A549 (cell line): ENCODE data around the gene TMEM244. TPM values are rescaled to one million over a fixed set of nuclear protein-coding genes. Genes with fewer than 3 reads are reported as not detected.

Experiments used
- ATAC-seq, 2 experiments: fragments of 200-7000 bp in 1 of 2; fragments of >200 bp in 1 of 2; cut with Nextera tagmentation in 1 of 2; cut with Tn5 transposase in 1 of 2; 3 replicates each; pipeline versions ENCODE4 v1.8.0 to v1.9.1; 2018 to 2020; ENCODE audit warnings: mild to moderate bottlenecking in 1 of 2, moderate library complexity in 1 of 2
- CTCF ChIA-PET: fragments of 300-600 bp; sonication (Branson Sonifier 250); formaldehyde crosslinking; extraction: SDS; loops from one replicate; lab custom pipeline; 2021; ENCODE audit warnings: antibody characterized with exemption, inconsistent platforms; lab: Yijun Ruan, JAX
- POLR2A ChIA-PET: fragments of 350-600 bp; formaldehyde crosslinking; extraction: SDS; loops from one replicate; lab custom pipeline; 2021; ENCODE audit warnings: antibody characterized with exemption, inconsistent platforms; lab: Yijun Ruan, JAX
- DNase-seq, 2 experiments: peaks; one replicate each; pipeline versions ENCODE4 v3.0.0 to v3.0.0-alpha.2; 2011 to 2016; ENCODE audit warnings: low read depth in 1 of 2, low spot score in 1 of 2
- FAIRE-seq: peaks from 2 replicates; lab custom pipeline; 2011; peaks lifted over from hg19 to GRCh38; lab: Jason Lieb, UNC
- H3K27ac ChIP-seq, 2 experiments: fragments of >200 bp; sonication (Bioruptor Twin); formaldehyde crosslinking; 3 replicates each; pipeline ENCODE4 v1.5.1; 2016 to 2017
- H3K4me1 ChIP-seq: fragments of >200 bp; sonication (Bioruptor Twin); formaldehyde crosslinking; 3 replicates; pipeline ENCODE4 v1.6.1; 2016
- H3K4me2 ChIP-seq: fragments of >200 bp; sonication (Bioruptor Twin); formaldehyde crosslinking; 3 replicates; pipeline ENCODE4 v1.6.1; 2016
- H3K4me3 ChIP-seq: fragments of >200 bp; sonication (Bioruptor Twin); formaldehyde crosslinking; 3 replicates; pipeline ENCODE4 v1.5.1; 2016
- H3K9me3 ChIP-seq: fragments of >200 bp; sonication (Bioruptor Twin); formaldehyde crosslinking; 3 replicates; pipeline ENCODE4 v1.6.1; 2016
- ATOH8 ChIP-seq: fragments of 250-450 bp; sonication (Bioruptor Pico); IDR thresholded peaks from 2 replicates; pipeline ENCODE4 v1.5.0; 2020; ENCODE audit warnings: low read depth, mild to moderate bottlenecking, moderate library complexity
- CBX2 ChIP-seq: fragments of 200-600 bp; sonication (generic); IDR thresholded peaks from 2 replicates; pipeline ENCODE4 v1.6.1; 2016; ENCODE audit warnings: low read depth, mild to moderate bottlenecking, borderline replicate concordance
- CHD4 ChIP-seq: fragments of 200-600 bp; sonication (generic); IDR thresholded peaks from 2 replicates; pipeline ENCODE4 v1.6.1; 2016; ENCODE audit warnings: antibody characterized with exemption, mild to moderate bottlenecking, borderline replicate concordance
- E2F6 ChIP-seq: IDR thresholded peaks from 2 replicates; pipeline ENCODE4 v1.6.1; 2012; ENCODE audit warnings: low read depth, borderline replicate concordance
- FOSL2 ChIP-seq, 2 experiments: fragments of 450-650 bp in 1 of 2; fragments of >200 bp in 1 of 2; sonication (Bioruptor Twin) in 1 of 2; formaldehyde crosslinking; IDR thresholded peaks; 2 replicates each; pipeline versions ENCODE4 v1.5.0 to v1.6.1; 2016 to 2020; ENCODE audit warnings: mild to moderate bottlenecking in 1 of 2, moderate library complexity in 1 of 2
- FOXS1 ChIP-seq: fragments of 250-450 bp; sonication (Bioruptor Pico); IDR thresholded peaks from 2 replicates; pipeline ENCODE4 v1.5.0; 2020; ENCODE audit warnings: mild to moderate bottlenecking, moderate library complexity
- GATA3 ChIP-seq: IDR thresholded peaks from 2 replicates; pipeline ENCODE4 v1.6.1; 2012; ENCODE audit warnings: borderline replicate concordance
- HEYL ChIP-seq: fragments of 250-450 bp; sonication (Bioruptor Pico); IDR thresholded peaks from 2 replicates; pipeline ENCODE4 v1.8.0; 2021; ENCODE audit warnings: mild to moderate bottlenecking, moderate library complexity
- HOXA7 ChIP-seq: fragments of 250-450 bp; sonication (Bioruptor Pico); IDR thresholded peaks from 2 replicates; pipeline ENCODE4 v1.5.0; 2020; ENCODE audit warnings: mild to moderate bottlenecking, moderate library complexity
- HOXB13 ChIP-seq: fragments of 250-450 bp; sonication (Bioruptor Pico); IDR thresholded peaks from 2 replicates; pipeline ENCODE4 v1.5.0; 2020; ENCODE audit warnings: low read depth, mild to moderate bottlenecking, moderate library complexity
- JUN ChIP-seq, 2 experiments: fragments of >200 bp; sonication (Bioruptor Twin); formaldehyde crosslinking; IDR thresholded peaks; 2 replicates in 1 of 2; 3 replicates in 1 of 2; pipeline ENCODE4 v1.6.1; 2016 to 2017
- JUNB ChIP-seq: fragments of >200 bp; sonication (Bioruptor Twin); formaldehyde crosslinking; IDR thresholded peaks from 2 replicates; pipeline ENCODE4 v1.6.1; 2016
- MAFK ChIP-seq: fragments of 450-650 bp; IDR thresholded peaks from 2 replicates; pipeline ENCODE4 v1.6.1; 2014; ENCODE audit not compliant: partially characterized antibody
- MAX ChIP-seq: IDR thresholded peaks from 2 replicates; pipeline ENCODE4 v1.6.1; 2012
- POLR2A ChIP-seq: IDR thresholded peaks from 2 replicates; pipeline ENCODE4 v1.6.1; 2012; ENCODE audit warnings: mild to moderate bottlenecking, low read length
- RAD21 ChIP-seq, 2 experiments: fragments of >200 bp in 1 of 2; sonication (Bioruptor Twin) in 1 of 2; formaldehyde crosslinking in 1 of 2; IDR thresholded peaks in 1 of 2; conservative IDR thresholded peaks in 1 of 2; 2 replicates in 1 of 2; 3 replicates in 1 of 2; pipeline ENCODE4 v1.6.1; 2012 to 2018; ENCODE audit warnings: inconsistent platforms in 1 of 2
- RCOR1 ChIP-seq: fragments of 150-350 bp; IDR thresholded peaks from 2 replicates; pipeline ENCODE4 v1.6.1; 2014; ENCODE audit warnings: antibody characterized with exemption, low read length, low read depth
- SREBF2 ChIP-seq: fragments of 450-650 bp; IDR thresholded peaks from 2 replicates; pipeline ENCODE4 v1.6.1; 2014; ENCODE audit warnings: mild to moderate bottlenecking, moderate library complexity
- USF2 ChIP-seq: fragments of 450-650 bp; IDR thresholded peaks from 2 replicates; pipeline ENCODE4 v1.6.1; 2014; ENCODE audit warnings: antibody characterized with exemption
- ZC3H11A ChIP-seq: fragments of 450-650 bp; IDR thresholded peaks from 2 replicates; pipeline ENCODE4 v1.6.1; 2014; ENCODE audit warnings: antibody characterized with exemption, mild to moderate bottlenecking
- WGBS: methylation state at CpG from one replicate; pipeline ENCODE4 v1.1.6; 2017; ENCODE audit errors: missing lambda C conversion rate; 5-methylcytosine and 5-hydroxymethylcytosine counted together
- polyA plus RNA-seq, 4 experiments: library from polyadenylated mRNA; depleted of rRNA in 3 of 4; stranded (reverse); fragments of >200 nt; fragmentation: RNase III in 1 of 4; extraction: RNeasy Plus Mini Kit Qiagen cat#74134 plus additional on column Dnase treatment in 1 of 4; gene quantifications; 2 replicates in 3 of 4; 3 replicates in 1 of 4; pipeline ENCODE4 v1.2.3, GENCODE V29; 2011 to 2017
- TF ChIP-seq, protein P1 (sequence below): fragments of >200 bp; sonication (Bioruptor Twin); formaldehyde crosslinking; IDR thresholded peaks from 2 replicates; pipeline ENCODE4 v1.6.1; 2016
- TF ChIP-seq, protein P2 (sequence below): fragments of >200 bp; sonication (Bioruptor Twin); formaldehyde crosslinking; IDR thresholded peaks from 3 replicates; pipeline ENCODE4 v1.5.1; 2016

TMEM244 gene
- polyA plus RNA-seq, 2 of the 4 experiments (the other 2 are of a cell fraction): not detected

DNA sequence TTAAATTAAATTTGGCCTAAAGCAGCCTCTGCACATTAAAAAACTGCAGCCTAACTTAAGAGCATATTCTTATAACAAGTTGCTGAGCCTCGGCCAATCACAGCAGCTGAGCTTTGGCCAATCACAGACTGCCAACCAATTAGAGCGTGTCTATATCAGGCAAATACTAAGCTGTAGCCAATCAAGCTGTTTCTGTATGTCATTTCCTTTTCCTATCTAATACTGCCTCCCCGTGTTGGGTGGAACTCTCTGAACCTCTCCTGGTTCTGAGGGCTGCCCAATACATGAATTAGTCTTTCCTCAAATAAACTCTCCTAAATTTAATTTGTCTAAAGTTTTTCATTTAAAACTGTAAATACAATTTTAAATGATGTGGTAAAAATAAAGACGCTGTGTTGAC lies 3.9 kb upstream of the TMEM244 start:
- Histone ChIP-seq H3K9me3 (no peaks in the 10 kb centered on the region), H3K27ac (no peak overlapping the region), H3K4me1 (no peaks in the 10 kb centered on the region), H3K4me3 (no peak overlapping the region), H3K4me2 (no peak overlapping the region)
- CTCF ChIA-PET: no interaction called here
- peak in 1 of 2 experiments; percentile 16 for DNase-seq
- no peak for ATAC-seq
- WGBS: 53% methylated on average over 4 of the region's 4 CpGs
- FAIRE-seq: no peak
- TF ChIP-seq GATA3: no peak
- POLR2A ChIA-PET: no interaction called here

DNA sequence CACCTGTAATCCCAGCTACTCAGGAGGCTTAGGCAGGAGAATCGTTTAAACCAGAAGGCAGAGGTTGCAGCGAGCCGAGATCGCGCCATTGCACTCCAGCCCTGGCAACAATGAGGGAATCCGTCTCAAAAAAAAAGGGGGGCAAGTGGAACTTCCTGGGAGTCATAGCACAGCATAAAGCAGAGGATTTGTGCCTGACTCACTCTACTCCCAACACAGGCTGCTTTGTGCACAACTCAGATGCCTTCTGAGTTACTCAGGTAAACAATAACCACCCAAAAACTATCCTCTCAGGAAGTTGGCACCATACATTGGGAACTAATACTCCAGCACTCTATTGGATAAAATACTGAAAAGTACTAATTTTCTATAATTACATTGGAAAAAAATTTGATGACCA lies 2.5 kb upstream of the TMEM244 start:
- CTCF ChIA-PET: no interaction called here
- ATAC-seq: no peak

DNA sequence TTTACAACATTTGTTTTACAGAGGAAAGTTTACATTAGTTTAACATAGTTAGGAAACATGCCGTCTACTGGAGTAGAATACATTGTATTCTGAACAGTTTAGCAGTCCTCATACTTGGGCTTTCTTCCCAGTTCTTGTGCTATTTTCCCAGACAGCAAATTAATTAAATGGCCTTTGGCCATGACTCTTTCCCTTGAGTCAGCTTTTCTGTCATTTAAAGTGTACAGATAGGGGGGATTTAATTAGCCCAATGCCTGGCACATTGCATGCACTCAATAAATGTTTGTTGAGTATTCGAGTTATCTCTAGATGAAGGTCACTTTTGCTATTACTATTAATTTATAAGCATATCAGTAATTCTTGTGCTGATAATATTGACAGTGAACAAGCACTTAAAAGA lies 1.6 kb downstream of the TMEM244 start:
- ATAC-seq: no peak
- H3K9me3 ChIP-seq: no peaks in the 10 kb centered on the region
- ChIA-PET CTCF (interaction anchor here (0.6 kb wide), 1 partner anchor 162 kb away, joined by 3 read pairs; no protein-coding TSS in a partner anchor), POLR2A (no interaction called here)
- no peak overlapping the region for H3K4me3 ChIP-seq
- no peak for TF ChIP-seq CBX2
- TF ChIP-seq RCOR1: no peak
- TF ChIP-seq HOXA7 (CRISPR knock-in tag): no peak
- no peak for TF ChIP-seq HOXB13 (CRISPR knock-in tag)
- TF ChIP-seq JUNB: no peak
- TF ChIP-seq MAFK: no peak
- TF ChIP-seq, protein P1, sequence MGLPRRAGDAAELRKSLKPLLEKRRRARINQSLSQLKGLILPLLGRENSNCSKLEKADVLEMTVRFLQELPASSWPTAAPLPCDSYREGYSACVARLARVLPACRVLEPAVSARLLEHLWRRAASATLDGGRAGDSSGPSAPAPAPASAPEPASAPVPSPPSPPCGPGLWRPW: no peak
- TF ChIP-seq, protein P2, sequence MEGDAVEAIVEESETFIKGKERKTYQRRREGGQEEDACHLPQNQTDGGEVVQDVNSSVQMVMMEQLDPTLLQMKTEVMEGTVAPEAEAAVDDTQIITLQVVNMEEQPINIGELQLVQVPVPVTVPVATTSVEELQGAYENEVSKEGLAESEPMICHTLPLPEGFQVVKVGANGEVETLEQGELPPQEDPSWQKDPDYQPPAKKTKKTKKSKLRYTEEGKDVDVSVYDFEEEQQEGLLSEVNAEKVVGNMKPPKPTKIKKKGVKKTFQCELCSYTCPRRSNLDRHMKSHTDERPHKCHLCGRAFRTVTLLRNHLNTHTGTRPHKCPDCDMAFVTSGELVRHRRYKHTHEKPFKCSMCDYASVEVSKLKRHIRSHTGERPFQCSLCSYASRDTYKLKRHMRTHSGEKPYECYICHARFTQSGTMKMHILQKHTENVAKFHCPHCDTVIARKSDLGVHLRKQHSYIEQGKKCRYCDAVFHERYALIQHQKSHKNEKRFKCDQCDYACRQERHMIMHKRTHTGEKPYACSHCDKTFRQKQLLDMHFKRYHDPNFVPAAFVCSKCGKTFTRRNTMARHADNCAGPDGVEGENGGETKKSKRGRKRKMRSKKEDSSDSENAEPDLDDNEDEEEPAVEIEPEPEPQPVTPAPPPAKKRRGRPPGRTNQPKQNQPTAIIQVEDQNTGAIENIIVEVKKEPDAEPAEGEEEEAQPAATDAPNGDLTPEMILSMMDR: no peak
- TF ChIP-seq ZC3H11A: no peak
- no peak for TF ChIP-seq MAX
- no peak for TF ChIP-seq HEYL (CRISPR knock-in tag)
- TF ChIP-seq USF2: no peak
- no peak for TF ChIP-seq FOSL2 (IDR thresholded peaks at IDR 0.05)
- no peak for TF ChIP-seq FOSL2 (CRISPR knock-in tag; IDR thresholded peaks at IDR 0.05)
- no peak for TF ChIP-seq RAD21 (conservative IDR thresholded peaks at IDR 0.05 in 1 of 2, IDR thresholded peaks at IDR 0.05 in 1 of 2)
- TF ChIP-seq CHD4: no peak
- TF ChIP-seq SREBF2: no peak
- TF ChIP-seq POLR2A: no peak
- TF ChIP-seq E2F6: no peak
- DNase-seq: no peak
- no peaks in the 10 kb centered on the region for H3K4me1 ChIP-seq
- no peak overlapping the region for H3K27ac ChIP-seq
- WGBS: 55% methylated on average over 2 of the region's 2 CpGs
- no peak for FAIRE-seq
- H3K4me2 ChIP-seq: no peak overlapping the region

More for the DNA sequence above, 2.5 kb upstream of the TMEM244 start:
- Histone ChIP-seq H3K9me3 (no peaks in the 10 kb centered on the region), H3K4me3 (no peak overlapping the region), H3K4me2 (no peak overlapping the region), H3K27ac (no peak overlapping the region), H3K4me1 (no peaks in the 10 kb centered on the region)
- POLR2A ChIA-PET: no interaction called here
- TF ChIP-seq GATA3 (no peak), ZC3H11A (no peak), ATOH8 (CRISPR knock-in tag) (no peak), POLR2A (no peak), FOXS1 (CRISPR knock-in tag) (no peak), JUN (IDR thresholded peaks at IDR 0.05) (no peak)
- no peak for DNase-seq
- 68% methylated on average over 6 of the region's 6 CpGs for WGBS
- FAIRE-seq: no peak
